ENCODE results near the gene STX18.
"Not testable (repeated sequence)": the region's sequence is repeated elsewhere in the genome, so short reads cannot be mapped to it uniquely, and the experiment has no call there.

The STX18 gene

DNA sequence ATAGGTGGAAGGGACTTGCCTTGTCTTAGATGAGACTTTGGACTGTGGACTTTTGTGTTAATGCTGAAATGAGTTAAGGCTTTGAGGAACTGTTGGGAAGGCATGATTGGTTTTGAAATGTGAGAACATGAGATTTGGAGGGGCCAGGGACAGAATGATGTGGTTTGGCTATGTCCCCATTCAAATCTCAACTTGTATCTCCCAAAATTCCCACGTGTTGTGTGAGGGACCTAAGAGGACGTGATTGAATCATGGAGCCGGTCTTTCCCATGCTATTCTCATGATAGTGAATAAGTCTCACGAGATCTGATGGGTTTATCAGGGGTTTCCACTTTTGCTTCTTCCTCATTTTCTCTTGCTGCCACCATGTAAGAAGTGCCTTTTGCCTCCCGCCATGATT lies 10.2 kb upstream of the STX18 start:
- not testable (repeated sequence) for DNase-seq

DNA sequence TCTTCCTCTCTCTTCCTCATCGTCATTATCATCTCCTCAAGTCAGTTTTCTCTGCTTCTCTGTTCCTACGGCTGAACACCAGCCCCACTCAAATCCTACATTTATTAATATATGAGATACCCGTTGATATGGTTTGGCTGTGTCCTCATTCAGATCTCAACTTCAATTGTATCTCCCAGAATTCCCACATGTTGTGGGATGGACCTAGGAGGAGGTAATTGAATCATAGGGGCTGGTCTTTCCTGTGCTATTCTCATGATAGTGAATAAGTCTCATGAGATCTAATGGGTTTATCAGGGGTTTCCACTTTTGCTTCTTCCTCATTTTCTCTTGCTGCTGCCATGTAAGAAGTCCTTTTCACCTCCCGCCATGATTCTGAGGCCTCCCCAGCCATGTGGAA lies 8.3 kb upstream of the STX18 start:
- not testable (repeated sequence) for DNase-seq

DNA sequence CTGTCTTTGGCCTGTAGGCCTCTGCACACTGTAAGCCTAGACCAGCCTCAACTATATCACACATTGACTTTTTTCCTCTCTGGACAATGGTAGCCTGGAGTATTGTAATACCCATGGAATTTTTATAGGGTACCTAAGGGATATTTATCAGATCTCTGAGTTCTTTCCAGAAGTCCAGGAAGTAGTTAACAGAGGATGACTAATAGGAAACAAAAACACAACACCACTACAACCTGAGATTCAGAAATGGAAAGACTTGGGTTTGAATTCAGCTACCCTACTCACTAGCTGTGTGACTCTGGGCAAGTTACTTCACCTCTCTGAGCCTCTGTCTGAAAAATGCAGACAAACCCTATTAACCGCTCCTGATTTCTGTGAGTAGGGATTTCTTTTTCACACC lies 7.7 kb upstream of the STX18 start:
- no peak for DNase-seq

DNA sequence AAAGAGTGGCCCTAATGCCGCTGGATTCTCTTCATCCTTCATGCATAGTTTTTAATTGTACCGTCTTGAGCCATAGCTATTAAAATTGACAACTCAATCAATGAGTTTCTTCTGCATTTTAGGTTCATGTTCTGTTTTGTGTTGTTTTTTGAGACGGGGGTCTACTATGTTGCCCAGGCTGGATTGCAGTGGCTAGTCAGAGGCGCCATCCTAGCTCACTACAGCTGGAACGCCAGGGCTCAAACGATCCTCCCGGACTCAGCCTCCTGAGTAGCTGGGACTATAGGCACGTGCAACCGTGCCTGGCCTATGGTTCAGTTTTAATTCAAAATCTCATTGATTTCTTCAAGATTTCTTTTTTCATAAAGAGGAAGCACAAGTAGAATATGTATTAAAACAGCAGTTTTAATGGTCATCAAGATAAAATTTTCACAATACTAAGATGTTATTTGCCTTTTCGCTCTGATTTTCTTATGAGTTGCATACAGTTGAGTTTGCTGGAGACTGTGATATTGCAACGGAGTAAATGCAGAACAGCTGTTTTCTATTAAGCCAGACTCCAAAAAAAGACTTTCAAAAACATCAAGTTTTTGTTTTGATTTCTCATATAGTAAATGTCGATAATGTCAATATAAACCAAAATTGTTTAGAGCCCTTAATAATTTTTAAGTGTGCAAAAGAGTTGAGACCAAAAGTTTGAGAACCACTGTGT lies 1.1 kb upstream of the STX18 start:
- DNase-seq, result no peak

DNA sequence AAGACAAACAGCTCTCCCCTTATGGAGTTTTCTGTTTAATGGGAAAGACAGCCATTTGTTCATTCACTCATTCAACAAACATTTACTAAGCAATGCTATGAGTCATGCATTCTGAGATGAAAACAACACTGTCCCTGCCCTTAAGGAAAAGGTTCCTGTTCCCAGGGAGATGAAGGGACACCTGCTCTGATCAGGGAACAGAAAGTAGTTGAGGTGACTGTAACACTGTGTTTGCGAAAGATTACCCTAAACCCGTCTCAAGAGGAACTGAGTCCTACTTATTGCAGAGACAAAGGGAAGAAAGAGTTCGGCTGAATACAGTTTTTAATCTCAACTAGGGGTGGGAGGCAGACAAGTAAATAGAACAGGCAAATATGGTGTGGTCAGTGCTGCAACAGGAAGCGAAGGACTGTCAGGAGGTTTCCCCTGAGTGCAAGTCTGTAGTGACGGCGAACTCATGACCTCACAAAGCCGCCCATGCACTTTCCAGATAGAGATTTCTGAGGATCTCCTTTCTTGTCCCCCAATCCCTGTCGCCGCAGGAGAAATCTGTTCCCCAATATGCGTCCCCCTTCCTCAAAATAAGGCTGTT lies 712 bp downstream of the STX18 start:
- DNase-seq, result peak; percentile 23

DNA sequence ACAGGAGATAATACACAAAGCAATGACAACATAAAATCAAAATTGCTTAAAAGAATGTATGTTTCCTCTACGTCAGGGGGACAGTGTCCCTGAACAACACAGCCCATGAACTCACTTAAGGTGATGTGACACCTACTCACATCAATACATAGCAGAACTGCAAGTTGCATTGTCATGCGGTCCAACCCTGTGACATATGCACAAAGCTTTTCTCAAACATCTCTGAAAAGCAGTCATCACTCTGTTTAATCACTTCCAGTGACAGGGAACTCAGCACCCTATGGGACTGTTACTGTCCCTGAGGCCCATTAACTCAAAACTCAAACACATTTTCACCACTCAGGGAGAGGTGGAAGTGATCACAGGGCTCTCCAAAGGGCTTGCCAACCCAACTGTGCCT lies 2.4 kb downstream of the STX18 start:
- no peak for DNase-seq

DNA sequence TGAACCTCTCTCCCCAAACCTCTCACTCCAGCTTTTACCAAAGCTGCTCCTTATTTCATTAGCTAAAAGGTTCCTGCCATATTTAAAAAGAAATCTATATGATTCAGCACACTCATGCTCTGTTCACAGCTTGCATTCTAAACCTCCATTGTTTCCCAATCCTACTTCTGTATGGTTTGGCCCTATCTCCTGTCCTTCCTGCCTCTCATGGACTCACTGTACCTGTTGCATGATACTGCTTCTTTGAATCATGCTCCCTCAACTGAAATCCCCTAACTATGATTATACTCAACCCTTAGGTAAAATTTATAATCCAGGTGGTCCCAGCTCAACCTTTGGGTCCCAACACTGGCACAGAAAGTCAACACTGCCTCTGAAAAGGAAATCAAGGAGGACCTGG lies 6.3 kb downstream of the STX18 start:
- DNase-seq, result no peak

DNA sequence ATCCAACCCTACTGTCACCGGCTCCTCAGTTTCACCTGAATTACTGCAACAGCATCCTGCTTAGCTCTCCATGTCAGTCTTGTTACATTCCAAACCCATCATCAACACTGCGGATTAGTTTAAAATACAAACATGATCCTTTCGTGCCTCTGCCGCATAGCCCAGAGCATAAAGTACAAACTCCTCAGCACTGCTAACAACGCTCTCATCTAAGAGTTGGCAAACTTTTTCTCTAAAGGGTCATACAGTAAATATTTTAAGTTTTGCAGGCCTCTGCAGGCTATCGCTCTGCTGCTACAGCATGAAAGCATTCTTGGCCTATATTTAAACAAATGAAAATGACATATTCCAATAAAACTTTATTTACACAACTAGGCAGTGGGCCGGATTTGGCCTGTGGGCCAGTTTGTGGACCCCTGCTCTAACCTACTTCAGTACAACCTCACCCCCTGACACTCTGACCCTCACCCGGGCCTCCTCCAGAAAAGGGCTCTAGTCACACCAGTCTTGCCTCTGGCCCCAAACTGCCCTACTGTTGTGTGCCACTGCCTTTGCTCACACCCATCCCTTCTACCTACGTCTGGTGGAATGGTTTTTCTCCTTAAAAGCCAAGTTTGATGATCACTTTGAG lies 7.2 kb downstream of the STX18 start:
- no peak for DNase-seq

DNA sequence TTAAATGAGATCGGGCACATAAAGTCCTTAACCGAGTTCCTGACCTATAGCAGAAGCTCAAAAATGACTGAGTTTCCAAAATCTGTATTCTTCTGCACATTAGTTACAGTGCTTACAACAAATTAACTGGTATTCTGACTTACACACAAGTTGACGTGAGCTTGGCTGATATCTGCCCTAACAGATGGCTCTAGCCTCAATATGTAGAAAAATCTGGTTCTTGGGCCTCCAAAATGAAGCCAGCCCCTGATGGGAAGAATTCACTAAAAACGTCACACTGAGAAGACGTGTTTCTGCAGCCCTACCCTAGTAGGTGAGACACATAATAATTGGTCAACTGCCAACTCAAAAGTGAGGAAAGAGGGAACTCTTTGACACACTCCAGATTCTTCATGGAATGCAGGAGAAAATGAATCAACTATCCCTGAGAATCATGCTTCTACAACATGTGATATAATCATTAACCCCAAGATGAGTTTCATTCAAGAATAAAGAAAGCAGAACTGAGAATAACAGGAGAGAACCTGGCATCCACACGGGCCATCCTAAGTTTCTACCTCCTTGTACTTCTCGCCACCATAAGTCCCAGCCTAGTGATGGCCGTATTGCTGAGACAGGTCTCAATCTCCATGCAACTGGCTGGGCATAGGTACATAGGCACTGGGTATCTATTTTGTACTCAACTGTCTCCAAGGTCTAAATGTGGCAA lies 8.2 kb downstream of the STX18 start:
- no peak for DNase-seq

DNA sequence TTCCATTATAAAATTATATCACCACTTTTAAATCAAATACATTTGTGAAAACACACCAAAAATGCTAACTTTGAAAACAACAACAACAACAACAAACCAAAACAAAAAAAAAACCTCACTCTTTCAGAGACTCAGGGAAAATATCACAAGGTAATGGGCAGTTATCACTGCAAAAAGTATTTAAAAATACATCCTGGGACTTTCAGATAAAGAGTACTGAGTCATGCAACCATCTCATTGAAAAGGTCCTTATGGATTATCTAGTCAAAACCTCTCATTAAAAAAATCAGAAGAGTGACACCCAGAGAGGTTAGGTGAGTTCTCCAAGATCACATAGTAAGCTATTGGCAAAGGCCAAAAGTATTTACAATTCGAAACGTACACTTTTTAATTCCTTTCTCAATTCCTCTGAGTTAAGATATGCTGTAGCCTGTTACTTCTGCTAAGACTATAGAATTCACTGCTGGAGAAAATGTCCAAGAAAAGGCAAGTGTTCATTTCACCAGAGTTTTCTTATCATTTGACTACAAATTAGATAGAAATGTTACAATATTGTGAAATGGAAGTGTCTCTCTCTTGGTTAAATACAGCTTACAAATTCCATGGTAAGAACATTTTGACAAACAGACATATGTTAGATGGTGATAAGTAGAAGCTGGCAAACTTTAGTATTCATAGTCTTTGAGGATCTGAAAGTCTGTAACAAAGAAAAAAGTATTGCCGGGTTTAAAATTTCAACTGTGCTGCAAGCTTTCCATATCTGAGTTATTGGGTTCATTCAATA lies 9.3 kb downstream of the STX18 start:
- no peak for DNase-seq

DNA sequence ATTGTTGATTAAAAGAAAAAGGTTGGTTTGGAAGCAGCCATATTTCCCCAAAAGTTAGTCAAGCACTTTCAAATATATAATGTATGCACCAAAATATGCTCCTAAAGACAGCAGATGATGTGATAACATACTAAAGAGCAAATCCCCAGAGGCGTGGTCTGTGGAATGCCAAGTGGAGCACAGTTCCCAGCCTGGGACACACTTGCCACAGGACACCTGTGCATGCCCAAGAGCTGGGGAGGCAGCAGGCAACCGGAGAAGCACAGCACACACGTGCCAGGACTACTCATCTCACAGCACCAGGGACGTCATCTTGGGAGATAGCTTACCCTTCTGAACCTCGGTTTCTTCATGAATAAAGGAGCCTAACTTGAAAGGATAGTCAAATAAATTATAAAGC lies 12.5 kb downstream of the STX18 start:
- DNase-seq, result no peak

DNA sequence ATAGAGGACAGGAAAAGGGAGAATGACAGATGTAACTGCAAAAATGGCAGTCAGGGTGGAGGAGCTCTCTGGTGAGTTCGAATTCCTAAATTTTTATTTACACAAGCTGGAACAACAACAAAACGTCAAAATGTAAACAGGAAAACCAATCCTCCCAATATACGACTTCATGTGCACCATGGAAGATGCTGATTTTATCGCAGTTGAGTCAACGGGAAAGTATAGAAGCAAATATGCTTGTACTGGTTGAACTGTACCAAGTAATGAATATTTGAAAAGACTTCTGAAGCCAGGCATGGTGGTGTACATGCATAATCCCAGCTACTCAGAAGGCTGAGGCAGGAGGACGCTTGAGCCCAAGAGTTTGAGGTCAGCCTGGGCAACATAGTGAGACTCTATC lies 15.4 kb downstream of the STX18 start:
- no peak for DNase-seq

DNA sequence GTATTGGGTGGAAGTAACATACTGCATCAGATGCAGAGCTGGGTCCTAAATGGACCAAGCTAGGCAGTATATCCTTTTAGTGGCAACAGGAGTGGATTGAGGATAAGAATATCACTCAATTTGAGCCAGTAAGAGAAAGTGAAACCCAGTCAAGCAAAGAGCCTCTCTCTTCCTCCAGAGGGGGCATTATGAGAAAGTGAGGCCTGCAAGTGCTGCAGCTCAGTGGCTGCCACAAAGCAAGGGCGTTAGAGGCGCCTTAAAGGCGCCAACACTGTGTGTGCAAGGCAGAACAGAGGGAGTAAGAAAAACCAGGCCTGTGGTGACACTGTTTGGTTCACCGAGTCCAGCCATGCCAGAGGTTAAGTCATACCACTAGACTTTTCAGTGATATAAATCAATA lies 17.5 kb downstream of the STX18 start:
- DNase-seq, result peak; percentile 32

DNA sequence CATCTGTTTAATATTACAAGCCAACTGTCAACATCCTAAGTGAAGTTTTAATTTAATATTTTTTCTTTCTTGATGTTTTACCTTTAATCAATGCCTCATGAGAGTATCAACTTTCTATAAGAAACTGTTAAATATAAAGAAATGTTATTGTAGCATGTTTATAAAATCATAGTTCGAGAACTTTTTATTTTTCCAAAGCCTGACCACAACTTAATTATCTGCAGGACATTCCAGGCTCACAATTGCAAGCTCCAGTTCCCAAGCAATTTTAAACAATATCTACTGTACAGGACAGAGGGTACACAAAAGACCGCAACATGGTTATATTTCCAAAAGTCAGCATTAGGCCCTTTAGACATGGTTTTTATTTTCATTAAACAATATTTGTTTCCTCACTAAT lies 20.1 kb downstream of the STX18 start:
- DNase-seq, result no peak

DNA sequence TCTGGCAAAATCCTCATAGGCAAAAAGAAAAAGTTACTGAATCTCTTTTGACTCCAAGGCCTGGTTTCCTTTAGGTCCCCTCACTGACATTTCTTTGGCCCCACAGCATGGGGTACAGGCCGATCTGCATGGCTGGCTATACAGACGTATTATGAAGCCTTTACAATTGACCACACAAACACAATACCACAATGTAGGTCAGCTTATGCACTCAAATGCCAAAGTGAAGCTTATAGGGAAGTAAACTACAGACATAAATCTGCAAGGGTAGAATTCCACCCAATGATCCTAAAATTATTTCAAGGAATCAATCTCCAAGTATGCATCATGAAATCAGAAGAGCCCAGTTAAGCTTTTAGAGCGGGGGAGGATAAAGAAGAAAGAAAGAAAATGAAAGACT lies 20.7 kb downstream of the STX18 start:
- no peak for DNase-seq

DNA sequence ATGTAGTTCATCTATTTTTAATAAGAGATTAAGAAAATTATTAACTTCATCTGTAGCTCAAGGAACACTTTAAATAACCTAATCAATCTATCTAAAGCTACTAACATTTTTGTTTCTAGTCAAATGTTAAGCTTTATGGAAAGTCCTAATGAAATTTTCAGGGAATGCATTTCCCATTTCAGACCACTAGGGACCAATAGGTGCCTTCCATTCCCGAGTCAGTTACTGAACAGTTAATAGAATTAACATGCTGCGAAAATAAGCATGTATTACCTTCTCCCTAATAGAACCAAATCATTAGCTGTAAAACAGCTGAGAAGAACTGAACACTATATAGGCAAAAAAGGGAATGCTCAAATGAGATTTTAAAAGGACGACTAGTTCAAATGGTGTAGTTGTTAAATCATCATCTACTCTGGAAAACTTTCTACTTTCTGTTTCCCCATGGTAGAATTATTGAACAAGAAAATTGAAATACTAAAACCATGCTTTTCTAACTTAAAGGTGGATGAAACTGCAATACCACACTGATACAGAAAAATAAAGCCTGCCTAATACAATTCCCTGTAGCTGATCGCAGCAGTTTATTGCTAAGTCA lies 22.5 kb downstream of the STX18 start:
- no peak for DNase-seq

DNA sequence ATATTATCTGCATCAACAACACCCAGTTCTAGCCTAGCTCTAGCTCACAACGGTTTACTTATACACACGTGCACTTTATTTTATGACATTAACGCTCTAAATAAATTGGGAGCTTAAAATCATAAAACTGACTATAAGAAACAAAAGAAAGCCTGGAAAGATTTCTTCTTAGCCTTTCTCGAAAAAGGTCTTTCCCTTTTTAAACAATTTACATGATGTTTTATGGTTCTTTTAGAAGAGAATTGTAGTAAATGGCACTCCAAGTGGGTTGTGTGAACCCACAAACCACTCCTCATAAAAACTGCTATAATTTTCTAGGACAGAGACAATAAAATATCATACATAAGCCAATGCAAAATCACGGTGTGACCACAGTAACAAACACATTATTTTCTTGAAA lies 23.1 kb downstream of the STX18 start:
- DNase-seq, result no peak

DNA sequence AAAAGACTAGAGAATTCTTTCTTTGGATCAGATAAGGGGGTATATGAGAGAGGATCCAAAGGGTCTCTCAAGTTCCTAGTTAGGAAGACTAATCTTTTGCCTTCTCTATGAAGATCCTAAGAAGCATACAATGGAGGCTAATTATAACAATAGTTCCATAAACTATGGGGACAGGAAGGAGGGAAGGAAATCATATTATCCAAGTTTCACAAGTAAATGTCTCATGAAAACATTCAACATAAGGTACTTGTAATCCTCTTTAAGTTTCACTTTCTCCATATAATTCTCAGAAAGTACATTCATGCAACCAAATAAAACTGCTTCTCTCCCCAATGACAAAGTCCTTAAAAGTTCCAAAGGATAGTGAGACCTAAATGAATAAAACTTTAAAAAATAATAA lies 27.1 kb downstream of the STX18 start:
- no peak for DNase-seq

DNA sequence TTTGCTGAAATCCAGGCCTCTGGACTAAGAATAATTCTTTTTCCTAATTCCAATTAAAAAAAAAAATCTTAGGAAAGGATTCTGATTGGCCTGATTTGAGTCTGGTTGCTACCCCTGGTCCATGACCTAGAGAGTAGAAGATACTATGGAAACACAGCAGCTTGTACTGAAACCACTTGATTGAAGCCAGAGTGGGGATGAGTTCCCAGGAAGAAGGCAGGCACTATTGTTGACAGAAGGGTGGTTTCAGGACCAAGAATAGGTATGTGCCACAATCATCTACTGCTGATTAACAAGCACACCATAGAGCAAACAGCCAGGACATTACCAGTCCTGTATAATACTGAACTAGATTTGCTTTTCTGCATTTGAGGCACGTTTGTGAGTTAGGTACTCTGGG lies 29.6 kb downstream of the STX18 start:
- no peak for DNase-seq

DNA sequence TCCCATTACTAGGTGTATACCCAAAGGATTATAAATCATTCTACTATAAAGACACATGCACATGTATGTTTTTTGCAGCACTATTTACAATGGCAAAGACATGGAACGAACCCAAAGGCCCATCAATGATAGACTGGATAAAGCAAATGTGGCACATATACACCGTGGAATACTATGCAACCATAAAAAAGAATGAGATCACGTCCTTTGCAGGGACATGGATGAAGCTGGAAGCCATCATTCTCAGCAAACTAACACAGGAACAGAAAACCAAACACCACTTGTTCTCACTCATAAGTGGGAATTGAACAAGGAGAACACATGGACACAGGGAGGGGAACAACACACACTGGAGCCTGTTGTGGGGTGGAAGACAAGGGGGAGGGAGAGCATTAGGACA lies 31.2 kb downstream of the STX18 start:
- not testable (repeated sequence) for DNase-seq

DNA sequence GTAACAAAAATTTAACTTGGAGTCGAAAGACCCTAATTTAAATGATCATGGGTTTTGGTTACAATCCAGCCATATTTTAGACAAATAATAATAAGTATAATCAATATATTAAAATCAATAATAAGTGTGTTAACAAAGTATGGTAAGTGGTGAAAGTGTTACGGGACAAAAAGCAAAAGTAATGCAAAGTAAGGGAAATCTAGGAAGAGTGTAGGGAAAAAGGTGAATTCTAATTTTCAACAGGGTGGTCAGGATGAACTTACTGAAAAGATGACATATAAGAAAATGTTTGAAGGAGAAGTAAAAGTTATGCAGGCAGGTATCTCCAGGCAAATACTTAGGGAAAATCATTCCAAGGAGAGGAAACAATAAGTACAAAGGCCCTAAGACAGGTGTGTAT lies 32.3 kb downstream of the STX18 start:
- DNase-seq, result no peak

DNA sequence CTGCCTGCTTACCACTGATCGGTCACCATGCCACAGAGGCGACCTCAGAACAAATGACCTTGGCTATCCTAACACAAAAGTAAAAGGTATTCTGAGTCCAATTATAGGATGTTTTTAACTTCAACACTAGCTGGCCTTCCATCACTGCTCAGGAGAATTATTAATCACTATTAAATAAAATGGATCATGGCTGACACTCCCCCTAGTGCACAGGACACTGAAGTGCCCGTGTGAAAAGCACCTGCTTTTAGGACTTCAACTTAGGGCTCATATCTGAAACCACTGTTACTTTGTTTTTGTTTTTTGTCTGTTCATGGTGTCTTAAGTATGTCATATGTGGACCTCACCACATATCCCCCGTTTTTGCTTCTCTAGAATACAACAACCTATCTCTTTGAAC lies 33.9 kb downstream of the STX18 start:
- no peak for DNase-seq

DNA sequence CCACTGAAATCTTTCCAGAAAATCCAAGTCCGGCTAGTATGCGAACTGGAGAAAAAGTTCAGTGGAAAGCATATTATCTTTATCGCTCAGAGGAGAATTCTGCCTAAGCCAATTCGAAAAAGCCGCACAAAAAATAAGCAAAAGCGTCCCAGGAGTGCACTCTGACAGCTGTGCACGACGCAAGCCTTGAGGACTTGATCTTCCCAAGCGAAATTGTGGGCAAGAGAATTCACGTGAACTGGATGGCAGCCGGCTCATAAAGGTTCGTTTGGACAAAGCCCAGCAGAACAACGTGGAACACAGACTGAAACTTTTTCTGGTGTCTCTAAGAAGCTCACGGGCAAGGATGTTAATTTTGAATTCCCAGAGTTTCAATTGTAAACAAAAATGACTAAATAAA lies 34.4 kb downstream of the STX18 start:
- DNase-seq, result no peak
